DOHH2 (cell line): ENCODE data around the gene C4orf33.

Experiments
- EZH2phosphoT487 ChIP-seq: fragments of 200-600 bp; sonication (generic); IDR thresholded peaks from 2 replicates; pipeline ENCODE4 v1.6.1; 2017; ENCODE audit warnings: borderline replicate concordance, mild to moderate bottlenecking, antibody characterized with exemption, low read length, moderate library complexity, mixed read lengths
- TF ChIP-seq, protein P1 (sequence below): fragments of 200-600 bp; sonication (generic); IDR thresholded peaks from one replicate; pipeline ENCODE4 v1.5.1; 2014; ENCODE audit warnings: antibody characterized with exemption, mild to moderate bottlenecking, low read depth, low read length; ENCODE audit not compliant: poor library complexity, severe bottlenecking

DNA sequence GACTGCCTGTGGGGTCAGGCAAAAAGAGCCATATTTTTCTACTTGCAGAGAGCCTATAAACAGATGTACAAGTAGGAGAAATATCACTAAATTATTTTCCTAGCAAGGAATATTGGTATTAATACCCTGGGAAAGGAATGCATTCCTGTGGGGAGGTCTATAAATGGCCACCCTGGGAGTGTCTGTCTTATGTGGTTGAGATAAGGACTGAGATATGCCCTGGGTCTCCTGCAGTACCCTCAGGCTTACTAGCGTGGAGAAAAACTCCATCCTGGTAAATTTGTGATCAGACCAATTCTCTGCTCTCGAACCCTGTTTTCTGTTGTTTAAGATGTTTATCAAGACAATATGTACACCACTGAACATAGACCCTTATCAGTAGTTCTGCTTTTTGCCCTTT is 35.4 kb downstream of the C4orf33 start:
- TF ChIP-seq, protein P1, sequence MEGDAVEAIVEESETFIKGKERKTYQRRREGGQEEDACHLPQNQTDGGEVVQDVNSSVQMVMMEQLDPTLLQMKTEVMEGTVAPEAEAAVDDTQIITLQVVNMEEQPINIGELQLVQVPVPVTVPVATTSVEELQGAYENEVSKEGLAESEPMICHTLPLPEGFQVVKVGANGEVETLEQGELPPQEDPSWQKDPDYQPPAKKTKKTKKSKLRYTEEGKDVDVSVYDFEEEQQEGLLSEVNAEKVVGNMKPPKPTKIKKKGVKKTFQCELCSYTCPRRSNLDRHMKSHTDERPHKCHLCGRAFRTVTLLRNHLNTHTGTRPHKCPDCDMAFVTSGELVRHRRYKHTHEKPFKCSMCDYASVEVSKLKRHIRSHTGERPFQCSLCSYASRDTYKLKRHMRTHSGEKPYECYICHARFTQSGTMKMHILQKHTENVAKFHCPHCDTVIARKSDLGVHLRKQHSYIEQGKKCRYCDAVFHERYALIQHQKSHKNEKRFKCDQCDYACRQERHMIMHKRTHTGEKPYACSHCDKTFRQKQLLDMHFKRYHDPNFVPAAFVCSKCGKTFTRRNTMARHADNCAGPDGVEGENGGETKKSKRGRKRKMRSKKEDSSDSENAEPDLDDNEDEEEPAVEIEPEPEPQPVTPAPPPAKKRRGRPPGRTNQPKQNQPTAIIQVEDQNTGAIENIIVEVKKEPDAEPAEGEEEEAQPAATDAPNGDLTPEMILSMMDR: no peak
- TF ChIP-seq EZH2phosphoT487: no peak
